Gastrocnemius medialis (tissue), 4 donors: ENCODE data around the gene IL27RA. TPM values are rescaled to one million over a fixed set of nuclear protein-coding genes. Genes with fewer than 3 reads are reported as not detected.
A peak's percentile ranks its signal among the peaks of the same experiment; 100 is the strongest.

Experiments used
- ATAC-seq, 2 donors: fragments of 150-250 bp; one replicate each; pipeline ENCODE4 v1.9.1; 2016
- DNase-seq, 2 donors: peaks; one replicate each; pipeline ENCODE4 v3.0.0-alpha.2; 2019
- H3K27ac ChIP-seq, 4 donors: fragments of 200-600 bp; sonication (generic); 1 replicate in 1 of 4; 2 replicates in 3 of 4; pipeline ENCODE4 v1.5.1; 2016 to 2018; ENCODE audit warnings: mild to moderate bottlenecking in 2 of 4, moderate library complexity in 1 of 4
- H3K27me3 ChIP-seq, 3 donors: fragments of 200-600 bp; sonication (generic) in 2 of 3; 1 replicate in 1 of 3; 2 replicates in 2 of 3; pipeline versions ENCODE4 v1.5.1 to v1.6.0; 2016 to 2019; ENCODE audit warnings: mild to moderate bottlenecking in 1 of 3, moderate library complexity in 1 of 3
- H3K36me3 ChIP-seq, 2 donors: fragments of 200-600 bp; sonication (generic) in 1 of 2; one replicate each; pipeline ENCODE4 v1.5.1; 2017 to 2018
- H3K4me1 ChIP-seq, 2 donors: fragments of 200-600 bp; sonication (generic) in 1 of 2; one replicate each; pipeline ENCODE4 v1.5.1; 2016 to 2017; ENCODE audit warnings: mild to moderate bottlenecking in 2 of 2
- H3K4me3 ChIP-seq, 4 donors: fragments of 200-600 bp; sonication (generic) in 3 of 4; 1 replicate in 1 of 4; 2 replicates in 3 of 4; pipeline ENCODE4 v1.5.1; 2016 to 2019; ENCODE audit warnings: mild to moderate bottlenecking in 2 of 4
- H3K9me3 ChIP-seq, 3 donors: fragments of 200-600 bp; sonication (generic) in 2 of 3; 1 replicate in 1 of 3; 2 replicates in 2 of 3; pipeline ENCODE4 v1.5.1; 2016 to 2019
- POLR2A ChIP-seq, 2 donors: fragments of 450-650 bp; IDR thresholded peaks; one replicate each; pipeline ENCODE4 v1.6.1; 2017; ENCODE audit warnings: antibody characterized with exemption in 2 of 2, mild to moderate bottlenecking in 2 of 2, moderate library complexity in 2 of 2
- in situ Hi-C, 4 donors: fragments of 200-750 bp; cut with MboI; loops; one replicate each; pipeline versions ENCODE4 v1.15.0 to v1.8.0; 2017; ENCODE audit warnings: low sequenced_read_pairs in 4 of 4
- intact Hi-C: fragments of 100-400 bp; cut with DNase I; formaldehyde crosslinking; loops from one replicate; pipeline ENCODE4 v1.15.1; 2023; ENCODE audit warnings: low total_unique reads
- total RNA-seq, 4 donors: library from RNA; depleted of rRNA; stranded (reverse); fragments of >200 nt; gene quantifications; one replicate each; pipeline versions ENCODE4 v1.1.0 to v1.2.3, GENCODE V29; 2016
- TF ChIP-seq, protein P1 (sequence below), 5 experiments: fragments of 450-650 bp in 3 of 5; fragments of 200-600 bp in 2 of 5; sonication (generic) in 2 of 5; IDR thresholded peaks in 4 of 5; conservative IDR thresholded peaks in 1 of 5; 1 replicate in 4 of 5; 2 replicates in 1 of 5; pipeline ENCODE4 v1.5.1; 2016 to 2019; ENCODE audit warnings: antibody characterized with exemption in 5 of 5, mild to moderate bottlenecking in 3 of 5, moderate library complexity in 3 of 5

Gene IL27RA
- total RNA-seq, 4 donors from 2014 or later: 1.4 to 3.7 (median 2.0) TPM

DNA sequence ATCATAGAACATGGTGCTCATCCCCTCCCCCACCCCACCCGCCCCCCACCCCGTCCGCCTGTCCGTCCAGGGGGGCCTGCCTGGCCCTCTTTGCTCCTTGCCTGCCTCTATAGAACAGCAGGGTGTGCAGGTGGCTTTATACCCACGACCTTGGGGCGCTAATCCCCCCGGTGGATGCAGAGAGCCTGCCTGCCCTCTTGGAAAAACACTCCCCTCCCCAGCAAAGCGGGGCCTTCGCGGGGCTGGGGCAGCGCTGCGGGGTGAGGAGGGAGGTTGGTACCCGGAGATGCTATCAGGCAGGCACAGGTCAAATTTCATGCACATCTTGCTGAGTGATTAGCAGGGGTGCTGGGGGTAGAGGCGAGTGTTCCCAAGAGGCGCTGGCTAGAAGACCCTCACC lies 47.4 kb upstream of the IL27RA start:
- Histone ChIP-seq H3K27ac (no peak overlapping the region), H3K4me3 (no peak overlapping the region), H3K36me3 (no peaks in the 10 kb centered on the region), H3K4me1 (peaks cover 30 to 43% of the 10 kb centered on the region in 2 donors), H3K27me3 (no peaks in the 10 kb centered on the region), H3K9me3 (no peaks in the 10 kb centered on the region)
- intact Hi-C loops (no loop called here), in situ Hi-C loops (no loop called here)
- TF ChIP-seq, protein P1, sequence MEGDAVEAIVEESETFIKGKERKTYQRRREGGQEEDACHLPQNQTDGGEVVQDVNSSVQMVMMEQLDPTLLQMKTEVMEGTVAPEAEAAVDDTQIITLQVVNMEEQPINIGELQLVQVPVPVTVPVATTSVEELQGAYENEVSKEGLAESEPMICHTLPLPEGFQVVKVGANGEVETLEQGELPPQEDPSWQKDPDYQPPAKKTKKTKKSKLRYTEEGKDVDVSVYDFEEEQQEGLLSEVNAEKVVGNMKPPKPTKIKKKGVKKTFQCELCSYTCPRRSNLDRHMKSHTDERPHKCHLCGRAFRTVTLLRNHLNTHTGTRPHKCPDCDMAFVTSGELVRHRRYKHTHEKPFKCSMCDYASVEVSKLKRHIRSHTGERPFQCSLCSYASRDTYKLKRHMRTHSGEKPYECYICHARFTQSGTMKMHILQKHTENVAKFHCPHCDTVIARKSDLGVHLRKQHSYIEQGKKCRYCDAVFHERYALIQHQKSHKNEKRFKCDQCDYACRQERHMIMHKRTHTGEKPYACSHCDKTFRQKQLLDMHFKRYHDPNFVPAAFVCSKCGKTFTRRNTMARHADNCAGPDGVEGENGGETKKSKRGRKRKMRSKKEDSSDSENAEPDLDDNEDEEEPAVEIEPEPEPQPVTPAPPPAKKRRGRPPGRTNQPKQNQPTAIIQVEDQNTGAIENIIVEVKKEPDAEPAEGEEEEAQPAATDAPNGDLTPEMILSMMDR (IDR thresholded peaks at IDR 0.05 in 4 of 5, conservative IDR thresholded peaks at IDR 0.05 in 1 of 5): no peak
- TF ChIP-seq POLR2A (IDR thresholded peaks at IDR 0.05): no peak
- ATAC-seq (no peak), DNase-seq (no peak)

DNA sequence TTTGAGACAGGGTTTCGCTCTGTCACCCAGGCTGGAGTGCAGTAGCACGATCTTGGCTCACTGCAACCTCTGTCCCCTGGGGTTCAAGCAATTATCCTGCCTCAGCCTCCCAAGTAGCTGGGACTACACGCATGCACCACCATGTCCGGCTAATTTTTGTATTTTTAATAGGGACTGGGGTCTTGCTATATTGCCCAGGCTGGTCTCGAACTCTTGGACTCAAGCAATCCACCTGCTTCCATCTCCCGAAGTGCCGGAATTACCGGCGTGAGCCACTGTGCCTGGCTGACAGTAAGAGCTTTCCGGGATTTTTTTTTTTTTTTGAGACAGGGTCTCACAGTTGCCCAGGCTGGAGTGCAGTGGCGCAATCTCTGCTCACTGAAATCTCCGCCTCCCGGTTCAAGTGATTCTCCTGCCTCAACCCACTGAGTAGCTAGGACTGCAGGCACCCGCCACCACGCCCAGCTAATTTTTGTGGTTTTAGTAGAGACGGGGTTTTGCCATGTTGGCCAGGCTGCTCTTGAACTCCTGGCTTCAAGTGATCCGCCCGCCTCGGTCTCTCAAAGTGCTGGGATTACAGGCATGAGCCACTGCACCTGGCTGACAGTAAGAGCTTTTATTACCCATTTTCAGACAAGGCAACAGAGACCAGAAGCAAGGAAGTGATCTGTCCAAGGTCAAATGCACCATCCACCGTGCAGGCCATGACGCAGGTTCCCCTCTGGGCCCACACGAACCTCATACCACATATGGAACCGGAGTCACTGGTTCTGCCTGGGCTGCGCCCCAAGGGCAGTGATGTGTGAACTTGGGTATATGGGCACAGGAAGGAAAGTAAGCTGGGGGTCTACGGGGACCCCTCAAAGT lies 46.5 kb upstream of the IL27RA start:
- in situ Hi-C loops: no loop called here
- H3K9me3 ChIP-seq: no peaks in the 10 kb centered on the region
- DNase-seq (no peak), ATAC-seq (no peak)
- H3K27ac ChIP-seq: peak overlapping the region; percentile 85 to 97 (median 90)
- TF ChIP-seq POLR2A (IDR thresholded peaks at IDR 0.05): no peak
- TF ChIP-seq, protein P1 (IDR thresholded peaks at IDR 0.05 in 4 of 5, conservative IDR thresholded peaks at IDR 0.05 in 1 of 5): no peak
- no peak overlapping the region for H3K4me3 ChIP-seq
- intact Hi-C loops: no loop called here
- peaks cover 35 to 45% of the 10 kb centered on the region in 2 donors for H3K4me1 ChIP-seq
- no peaks in the 10 kb centered on the region for H3K36me3 ChIP-seq
- no peaks in the 10 kb centered on the region for H3K27me3 ChIP-seq

DNA sequence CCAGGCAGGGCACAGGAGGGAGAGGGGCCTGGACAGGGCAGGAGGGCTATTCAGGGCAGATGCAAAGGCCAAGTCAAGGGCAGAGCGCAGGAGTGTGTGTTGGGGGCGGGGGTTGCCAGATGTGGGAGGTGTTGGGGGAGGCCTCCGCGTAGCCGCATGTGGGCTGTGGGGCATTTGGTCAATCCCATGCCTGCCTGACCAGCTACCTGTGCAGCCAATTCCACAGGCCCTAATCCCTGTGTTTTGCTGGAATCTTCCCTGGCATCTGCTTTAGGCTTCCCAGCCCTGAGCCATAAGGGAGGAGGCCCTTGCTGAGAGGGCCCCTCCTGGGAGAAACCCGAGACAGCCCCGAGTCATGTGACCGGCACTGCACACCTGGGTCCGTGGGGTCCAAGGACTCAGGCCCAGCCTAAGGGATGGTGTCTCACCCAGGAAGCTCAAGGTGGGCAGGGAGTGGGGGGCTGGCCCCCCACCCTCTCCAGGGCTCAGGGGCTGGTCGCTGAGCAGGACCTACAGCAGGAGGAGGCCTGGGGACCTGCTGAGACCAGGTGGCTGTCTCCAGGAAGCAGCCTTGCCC lies 45.7 kb upstream of the IL27RA start:
- no peaks in the 10 kb centered on the region for H3K9me3 ChIP-seq
- H3K27me3 ChIP-seq: no peaks in the 10 kb centered on the region
- in situ Hi-C loops (no loop called here), intact Hi-C loops (no loop called here)
- no peak for ATAC-seq
- peak overlapping the region; percentile 85 to 97 (median 90) for H3K27ac ChIP-seq
- H3K4me1 ChIP-seq: peaks cover 35 to 39% of the 10 kb centered on the region in 2 donors
- H3K36me3 ChIP-seq: no peaks in the 10 kb centered on the region
- H3K4me3 ChIP-seq: peak overlapping the region in 1 of 4 donors; percentile 15
- TF ChIP-seq POLR2A (IDR thresholded peaks at IDR 0.05): no peak
- TF ChIP-seq, protein P1 (IDR thresholded peaks at IDR 0.05 in 4 of 5, conservative IDR thresholded peaks at IDR 0.05 in 1 of 5): no peak
- no peak for DNase-seq

DNA sequence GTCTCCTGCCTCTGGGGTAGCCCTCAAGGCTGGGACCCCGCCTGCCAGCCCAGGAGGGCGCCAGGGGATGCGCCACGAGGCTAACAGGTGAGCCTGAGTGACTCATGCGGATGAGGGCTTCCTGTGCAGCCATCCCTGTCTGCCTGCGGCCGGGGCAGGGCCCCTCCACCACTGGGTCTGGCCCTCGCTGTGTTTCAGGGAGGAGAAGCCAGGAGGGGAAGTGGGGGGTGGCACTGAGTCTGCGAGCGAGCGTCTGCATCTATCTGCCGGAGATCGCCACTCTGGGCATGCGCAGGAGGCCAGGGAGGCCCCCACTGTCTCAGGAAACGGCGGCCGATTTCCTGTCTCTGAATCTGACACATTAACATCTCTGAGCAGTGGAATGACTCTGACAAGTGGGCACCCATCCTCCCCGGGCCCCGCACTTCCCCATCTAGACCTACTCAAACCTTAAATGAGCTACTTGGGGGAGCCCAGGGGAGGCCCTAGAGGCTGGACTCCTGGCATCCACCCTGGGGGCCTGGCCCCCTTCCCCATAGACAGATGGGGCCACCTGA lies 45.1 kb upstream of the IL27RA start:
- H3K4me1 ChIP-seq: peaks cover 35 to 37% of the 10 kb centered on the region in 2 donors
- no peaks in the 10 kb centered on the region for H3K27me3 ChIP-seq
- TF ChIP-seq POLR2A (IDR thresholded peaks at IDR 0.05): no peak
- TF ChIP-seq, protein P1 (IDR thresholded peaks at IDR 0.05 in 4 of 5, conservative IDR thresholded peaks at IDR 0.05 in 1 of 5): no peak
- intact Hi-C loops: no loop called here
- peak; percentile 65 to 74 for DNase-seq
- H3K36me3 ChIP-seq: no peaks in the 10 kb centered on the region
- no peaks in the 10 kb centered on the region for H3K9me3 ChIP-seq
- in situ Hi-C loops: no loop called here
- ATAC-seq: peak; percentile 4 to 9
- H3K27ac ChIP-seq: peak overlapping the region; percentile 85 to 97 (median 90)
- H3K4me3 ChIP-seq: peak overlapping the region in 3 of 4 donors; percentile 15 to 47 (median 39)
